ENCODE data around the gene TAF15.

DNA sequence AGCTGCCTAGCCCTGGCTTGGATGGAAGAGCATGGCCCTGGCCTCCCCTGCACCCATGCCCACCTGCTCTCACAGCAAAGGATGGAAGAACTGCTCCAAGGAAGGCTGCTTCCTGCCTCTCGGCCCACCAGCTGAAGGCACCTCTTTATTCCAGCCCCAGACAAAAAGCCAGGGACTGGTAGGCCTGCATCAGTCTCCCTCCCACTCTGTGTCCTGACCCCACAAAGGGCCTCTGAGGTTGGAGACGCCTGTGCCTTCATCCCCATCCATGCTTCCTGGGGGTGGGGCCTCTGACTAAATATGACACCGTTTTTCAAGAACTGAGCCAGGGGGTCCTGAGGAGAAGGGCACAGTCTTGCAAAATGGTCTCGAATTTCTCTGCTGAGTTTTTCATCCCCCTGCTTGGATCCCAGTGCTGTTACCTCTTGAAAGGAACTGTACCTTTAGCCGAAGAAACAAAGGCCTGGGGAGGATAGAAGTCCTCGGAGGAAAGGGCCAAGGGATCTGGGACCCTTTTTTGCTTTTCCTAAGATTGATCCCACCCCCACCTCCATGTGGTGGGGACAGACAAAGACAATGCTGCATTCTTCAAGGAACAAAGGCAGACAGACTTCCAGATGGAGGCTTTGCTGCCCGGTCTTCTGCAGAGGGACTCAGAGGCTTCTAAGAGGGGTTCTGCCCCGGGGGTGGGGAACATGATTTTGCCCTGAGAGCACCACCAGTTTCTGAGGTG, 43.4 kb upstream of the TAF15 start:
- no peak for TF ChIP-seq EZH2phosphoT487 (IDR thresholded peaks at IDR 0.05; ENCODE audit: insufficient read depth, low read depth)
- TF ChIP-seq EZH2 (IDR thresholded peaks at IDR 0.05; ENCODE audit: insufficient read depth, poor library complexity, severe bottlenecking): no peak
